Fibroblast of mammary gland (primary cell): ENCODE results near the gene SELENOO.

Experiments
- DNase-seq: peaks from one replicate; pipeline ENCODE4 v3.0.0-alpha.2; 2010; ENCODE audit warnings: low read depth
- H3K4me3 ChIP-seq: 2 replicates; pipeline ENCODE4 v1.5.1; 2011; ENCODE audit warnings: low read depth, mild to moderate bottlenecking, low read length, moderate library complexity; ENCODE audit not compliant: control insufficient read depth
- CTCF ChIP-seq: conservative IDR thresholded peaks from 2 replicates; pipeline ENCODE4 v1.5.1; 2011; ENCODE audit warnings: low read depth, low read length, inconsistent platforms; ENCODE audit not compliant: control insufficient read depth, insufficient read depth

The SELENOO gene

GRCh38 chr22:50189184-50189848 is 11.5 kb upstream of the SELENOO start:
- H3K4me3 ChIP-seq: no peak overlapping the region
- no peak for TF ChIP-seq CTCF
- DNase-seq: no peak

- no peak for TF ChIP-seq CTCF
- peak; percentile 25 for DNase-seq
Observed at GRCh38 chr22:50189849-50190181, 11.0 kb upstream of the SELENOO start.

GRCh38 chr22:50190182-50190940 is 10.4 kb upstream of the SELENOO start:
- peak overlapping the region; percentile 24 for H3K4me3 ChIP-seq
- TF ChIP-seq CTCF: no peak
- DNase-seq: peak; percentile 52

More at GRCh38 chr22:50189849-50190181, 11.0 kb upstream of the SELENOO start:
- peak overlapping the region; percentile 24 for H3K4me3 ChIP-seq

- no peak for TF ChIP-seq CTCF
- peak overlapping the region; percentile 24 for H3K4me3 ChIP-seq
- DNase-seq: no peak
Observed at GRCh38 chr22:50190941-50191741, 9.7 kb upstream of the SELENOO start.

GRCh38 chr22:50192436-50193204 is 8.2 kb upstream of the SELENOO start:
- TF ChIP-seq CTCF: no peak
- no peak overlapping the region for H3K4me3 ChIP-seq
- no peak for DNase-seq

GRCh38 chr22:50193621-50194020 is 7.2 kb upstream of the SELENOO start:
- DNase-seq: no peak
- TF ChIP-seq CTCF: no peak
- no peak overlapping the region for H3K4me3 ChIP-seq
